GM21576 (cell line): Measurements from ENCODE around the gene ZBTB8A.
"Not testable (repeated sequence)": the region's sequence is repeated elsewhere in the genome, so short reads cannot be mapped to it uniquely, and the experiment has no call there.

Experiments
- ATAC-seq: cut with Tn5 transposase; IDR thresholded peaks from one replicate; pipeline ENCODE4 v1.9.1; 2021; ENCODE audit warnings: mild to moderate bottlenecking, moderate library complexity; ENCODE audit not compliant: unreplicated experiment

ZBTB8A gene

GRCh38 chr1:32536117-32536516, 3.1 kb upstream of the ZBTB8A start:
- no peak for ATAC-seq

DNA sequence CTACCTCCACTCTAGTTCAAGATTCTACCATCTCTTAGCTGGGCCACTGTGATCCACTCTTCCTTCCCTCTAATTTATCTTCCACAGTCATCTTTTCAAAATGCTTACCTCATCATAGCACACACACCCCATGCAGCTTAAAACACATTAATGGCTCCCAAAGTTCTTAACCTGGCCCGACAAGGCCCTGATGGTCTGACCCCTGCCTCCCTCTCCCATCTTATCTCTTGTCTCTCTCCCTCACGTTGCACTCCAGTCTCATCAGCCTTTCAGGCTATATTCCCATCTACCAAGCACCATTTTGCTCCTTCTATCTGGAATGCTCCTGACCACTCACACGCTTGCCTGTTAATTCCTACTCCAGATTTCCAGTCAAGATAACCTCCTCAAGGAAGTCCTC, 2.5 kb upstream of the ZBTB8A start:
- ATAC-seq: no peak

DNA sequence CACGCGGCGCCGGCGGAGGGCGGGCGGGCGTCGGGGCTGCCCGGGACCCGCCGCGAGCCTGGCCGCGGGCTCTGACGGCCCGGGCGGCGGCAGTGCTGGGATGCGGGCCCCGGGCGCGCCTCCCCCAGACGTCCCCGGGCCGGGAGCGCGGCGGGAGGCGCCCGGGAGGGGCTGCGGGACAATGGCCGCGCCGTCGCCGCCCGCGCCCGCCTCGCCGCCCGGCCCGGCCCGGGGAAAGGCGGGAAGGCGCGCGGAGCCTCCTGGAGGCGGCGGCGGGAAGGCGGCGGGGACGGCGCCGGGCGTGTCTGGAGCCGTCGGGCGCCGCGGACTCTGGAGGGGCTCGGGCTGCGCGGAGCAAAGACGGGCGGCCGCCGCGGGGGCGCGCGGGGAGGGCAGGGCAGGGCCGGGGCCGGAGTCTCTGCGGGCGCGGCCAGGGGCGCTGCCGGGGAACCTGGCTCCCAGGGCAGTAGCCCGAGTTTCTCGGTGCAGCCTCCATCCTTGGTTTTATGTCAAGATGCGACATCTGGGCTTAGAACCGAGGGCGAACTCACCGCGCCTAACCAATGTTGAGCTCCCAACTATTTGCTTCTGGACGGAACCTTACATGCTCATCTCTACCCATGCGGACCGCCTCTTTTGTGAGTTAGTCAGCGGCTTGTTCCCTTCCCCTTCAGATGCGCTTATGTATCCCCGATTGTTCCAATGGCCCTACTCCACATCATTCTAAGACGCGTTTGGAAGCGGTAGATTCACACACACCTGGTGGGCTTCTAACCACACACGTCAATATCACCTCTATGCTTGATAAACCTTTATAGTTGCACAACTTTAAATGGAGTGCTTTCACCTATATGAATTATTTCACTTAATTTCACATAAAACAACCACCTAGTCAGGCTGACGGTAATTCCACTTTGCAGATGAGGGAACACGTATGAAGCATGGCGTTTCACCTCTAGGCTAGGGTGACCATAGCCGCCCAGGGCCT, 651 bp downstream of the ZBTB8A start:
- ATAC-seq: no peak

DNA sequence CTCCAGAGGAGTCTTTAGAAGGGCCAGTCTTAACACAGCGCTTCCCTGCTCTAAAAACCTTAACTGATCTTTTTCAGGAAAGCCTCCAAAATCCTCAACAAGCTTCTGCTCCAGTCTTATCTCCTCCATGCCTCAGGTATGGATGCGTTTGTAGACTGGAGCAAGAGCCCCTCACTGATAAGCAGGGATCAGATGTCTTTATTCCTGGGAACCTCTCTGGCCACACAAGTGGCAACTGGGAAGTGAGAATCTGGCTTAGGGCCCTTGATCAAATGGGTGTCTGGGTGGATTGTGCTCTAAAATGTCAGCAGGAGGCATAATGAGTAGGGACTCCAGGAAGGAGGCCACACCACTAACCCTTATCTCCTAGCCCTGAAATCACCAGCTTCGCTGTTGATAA, 1.4 kb downstream of the ZBTB8A start:
- ATAC-seq: no peak

GRCh38 chr1:32541064-32541566, 1.9 kb downstream of the ZBTB8A start:
- ATAC-seq: no peak

GRCh38 chr1:32546611-32547010, 7.4 kb downstream of the ZBTB8A start:
- ATAC-seq: no peak

DNA sequence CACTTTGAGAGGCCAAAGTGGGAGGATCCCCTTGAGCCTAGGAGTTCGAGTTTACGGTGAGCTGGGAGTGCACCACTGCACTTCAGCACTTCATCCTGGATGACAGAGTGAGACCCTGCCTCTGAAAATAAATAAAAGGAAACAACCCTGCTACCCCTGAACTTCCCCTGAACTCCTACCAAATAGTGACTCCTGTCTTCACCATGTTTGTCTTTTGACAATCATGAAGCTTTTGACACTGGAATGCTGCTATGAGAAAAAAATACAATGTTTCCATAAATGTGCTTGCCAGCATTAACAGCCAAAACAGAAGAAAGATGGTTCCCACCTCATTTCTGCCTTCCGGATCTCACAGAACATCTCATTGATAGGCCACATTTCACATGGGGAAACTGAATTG, 10.4 kb downstream of the ZBTB8A start:
- no peak for ATAC-seq

GRCh38 chr1:32554288-32554687, 15.1 kb downstream of the ZBTB8A start:
- no peak for ATAC-seq

GRCh38 chr1:32557035-32557434, 17.8 kb downstream of the ZBTB8A start:
- not testable (repeated sequence) for ATAC-seq

- no peak for ATAC-seq
Observed at GRCh38 chr1:32557812-32558211, 18.6 kb downstream of the ZBTB8A start.

GRCh38 chr1:32568929-32569328, 29.7 kb downstream of the ZBTB8A start:
- no peak for ATAC-seq

DNA sequence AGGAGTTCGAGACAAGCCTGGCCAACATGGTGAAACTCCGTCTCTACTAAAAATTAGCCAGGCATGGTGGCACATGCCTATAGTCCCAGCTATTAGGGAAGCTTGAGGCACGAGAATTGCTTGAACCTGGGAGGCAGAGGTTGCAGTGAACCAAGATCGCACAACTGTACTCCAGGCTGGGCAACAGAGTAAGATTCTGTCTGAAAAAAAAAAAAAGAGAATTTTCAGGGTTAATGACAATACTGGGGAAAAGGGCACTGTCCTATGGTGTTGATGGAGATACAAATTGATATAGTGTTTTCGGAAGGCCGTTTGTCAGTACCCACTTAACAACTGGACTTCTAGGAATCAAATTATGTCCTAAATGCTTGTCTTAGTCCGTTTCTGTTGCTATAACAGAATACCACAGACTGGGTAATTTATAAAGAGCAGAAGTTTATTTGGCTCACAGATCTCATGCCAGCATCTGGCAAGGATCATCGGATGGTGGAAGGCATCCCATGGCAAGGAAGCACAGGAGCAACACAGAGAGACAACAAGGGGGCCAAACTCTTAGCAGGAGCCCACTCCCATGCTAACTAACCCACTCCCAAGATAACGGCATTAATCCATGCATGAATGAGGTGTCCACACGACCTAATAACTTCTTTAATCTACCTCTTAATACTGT, 41.3 kb downstream of the ZBTB8A start:
- ATAC-seq: no peak

DNA sequence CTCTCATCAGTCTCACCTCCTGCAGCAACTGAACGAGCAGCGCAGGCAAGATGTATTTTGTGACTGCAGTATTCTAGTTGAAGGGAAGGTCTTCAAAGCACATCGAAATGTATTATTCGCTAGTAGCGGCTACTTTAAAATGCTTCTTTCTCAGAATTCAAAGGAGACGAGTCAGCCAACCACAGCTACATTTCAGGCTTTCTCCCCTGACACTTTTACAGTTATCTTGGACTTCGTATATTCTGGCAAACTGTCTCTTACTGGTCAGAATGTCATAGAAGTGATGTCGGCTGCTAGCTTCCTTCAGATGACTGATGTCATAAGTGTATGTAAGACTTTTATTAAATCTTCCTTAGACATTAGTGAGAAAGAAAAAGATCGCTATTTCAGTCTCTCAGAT, 53.7 kb downstream of the ZBTB8A start:
- no peak for ATAC-seq

DNA sequence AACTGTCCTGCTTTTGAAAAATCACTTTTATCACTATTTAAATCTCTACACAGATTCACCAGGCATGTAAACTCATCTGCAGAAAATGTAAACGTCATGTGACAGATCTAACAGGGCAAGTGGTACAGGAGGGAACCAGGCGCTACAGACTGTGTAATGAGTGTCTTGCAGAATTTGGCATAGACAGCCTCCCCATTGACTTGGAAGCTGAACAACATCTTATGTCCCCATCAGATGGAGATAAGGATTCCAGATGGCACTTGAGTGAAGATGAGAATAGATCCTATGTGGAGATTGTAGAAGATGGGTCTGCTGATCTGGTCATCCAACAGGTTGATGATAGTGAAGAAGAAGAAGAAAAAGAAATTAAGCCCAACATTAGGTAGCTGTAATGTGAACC, 60.8 kb downstream of the ZBTB8A start:
- no peak for ATAC-seq

DNA sequence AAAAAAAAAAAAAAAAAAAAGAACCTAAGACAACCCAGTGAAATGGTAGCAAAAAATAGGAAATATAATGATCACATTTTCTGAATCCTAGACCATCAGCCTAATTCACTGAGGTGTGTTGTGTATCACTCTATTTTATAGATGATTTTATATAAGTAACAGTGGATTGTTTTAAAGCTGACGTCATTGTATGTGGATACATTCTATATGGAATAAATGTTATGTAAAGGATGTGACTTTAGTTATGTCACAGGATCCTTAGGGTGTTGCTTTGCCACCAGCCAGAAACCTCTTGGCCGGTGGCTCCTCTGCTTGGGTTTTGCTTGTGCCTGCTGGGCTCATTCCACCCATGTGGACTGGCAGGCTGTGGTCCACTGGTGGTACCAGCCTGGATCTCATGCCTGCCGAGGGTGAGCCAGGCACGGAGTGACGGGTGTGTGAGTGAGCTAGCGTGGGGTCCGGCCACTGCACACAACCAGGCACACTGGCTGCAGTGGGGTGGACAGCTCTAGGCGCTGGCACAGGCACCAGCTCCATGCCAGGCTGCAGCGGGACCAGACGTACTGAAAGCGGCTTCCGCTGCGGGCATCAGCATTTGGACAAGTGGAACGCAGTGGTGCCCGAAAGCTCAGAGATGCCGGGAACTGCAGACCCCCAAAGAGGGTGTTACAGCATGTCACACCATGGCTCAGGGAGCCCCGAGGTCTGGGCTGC, 66.6 kb downstream of the ZBTB8A start:
- ATAC-seq: no peak

GRCh38 chr1:32606565-32607371, 67.5 kb downstream of the ZBTB8A start:
- ATAC-seq: no peak

- no peak for ATAC-seq
Observed at GRCh38 chr1:32609180-32609579, 70.0 kb downstream of the ZBTB8A start.

GRCh38 chr1:32611859-32612188, 72.6 kb downstream of the ZBTB8A start:
- no peak for ATAC-seq

DNA sequence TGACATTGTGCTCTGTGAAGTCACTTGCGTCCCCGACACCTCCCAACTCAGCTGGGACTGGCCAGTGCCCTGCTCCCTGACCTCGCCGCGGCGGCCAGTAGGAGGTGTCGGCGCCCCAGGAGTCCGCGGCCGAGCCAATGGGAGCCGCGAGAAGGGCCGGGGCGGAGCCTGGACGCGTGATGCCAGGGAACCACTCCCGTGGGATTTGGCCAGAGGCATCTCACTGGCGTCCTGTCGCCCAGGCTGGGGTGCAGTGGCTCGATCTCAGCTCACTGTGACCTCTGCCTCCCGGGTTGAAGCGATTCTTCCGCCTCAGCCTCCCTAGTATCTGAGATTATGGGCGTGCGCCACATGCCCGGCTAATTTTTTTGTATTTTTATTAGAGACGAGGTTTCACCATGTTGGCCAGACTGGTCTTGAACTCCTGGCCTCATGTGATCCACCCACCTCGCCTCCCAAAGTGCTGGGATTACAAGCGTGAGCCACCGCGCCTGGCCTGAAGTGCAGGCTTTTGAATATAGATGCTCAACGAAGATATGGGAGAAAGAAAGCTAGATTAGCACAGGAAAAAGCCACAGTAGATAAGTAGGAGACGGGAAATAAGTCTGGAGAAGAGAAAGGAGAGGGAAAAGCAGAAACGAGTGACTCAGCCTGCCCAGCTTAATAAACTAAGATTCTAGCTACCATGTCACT, 73.1 kb downstream of the ZBTB8A start:
- ATAC-seq: peak; percentile 64

- ATAC-seq: no peak
Observed at GRCh38 chr1:32613472-32613871, 74.2 kb downstream of the ZBTB8A start.
